Mesenchymal stem cell (in vitro differentiated cells and primary cell): ENCODE measurements around the gene P4HA2.

Experiments used
- DNase-seq: peaks from one replicate; pipeline ENCODE4 v3.0.0-alpha.2; 2013
- H2AFZ ChIP-seq: one replicate; pipeline ENCODE4 v1.6.1; 2013; ENCODE audit warnings: low read depth, mild to moderate bottlenecking, control low read depth, inconsistent platforms, low read length, moderate library complexity
- H2AK5ac ChIP-seq: 2 replicates; pipeline ENCODE4 v1.6.1; 2013; ENCODE audit warnings: low read length, moderate library complexity, mild to moderate bottlenecking, inconsistent platforms; ENCODE audit not compliant: severe bottlenecking
- H2BK120ac ChIP-seq: one replicate; pipeline ENCODE4 v1.6.1; 2013; ENCODE audit warnings: low read depth, mild to moderate bottlenecking, inconsistent platforms, low read length, moderate library complexity
- H2BK12ac ChIP-seq, 2 experiments: one replicate each; pipeline ENCODE4 v1.6.1; 2013; ENCODE audit warnings: inconsistent platforms in 2 of 2, low read length in 2 of 2, mild to moderate bottlenecking in 2 of 2, moderate library complexity in 2 of 2, control low read depth in 1 of 2
- H2BK15ac ChIP-seq: one replicate; pipeline ENCODE4 v1.6.1; 2013; ENCODE audit warnings: mild to moderate bottlenecking, low read depth, inconsistent platforms; ENCODE audit not compliant: poor library complexity, severe bottlenecking
- H2BK5ac ChIP-seq: 2 replicates; pipeline ENCODE4 v1.6.1; 2013; ENCODE audit warnings: low read depth, mild to moderate bottlenecking, low read length, control low read depth, inconsistent platforms; ENCODE audit not compliant: poor library complexity, severe bottlenecking
- H3K14ac ChIP-seq, 2 experiments: one replicate each; pipeline ENCODE4 v1.6.1; 2013; ENCODE audit warnings: inconsistent platforms in 2 of 2, low read length in 2 of 2, control low read depth in 1 of 2, mild to moderate bottlenecking in 1 of 2, moderate library complexity in 1 of 2
- H3K18ac ChIP-seq, 2 experiments: one replicate each; pipeline ENCODE4 v1.6.1; 2013; ENCODE audit warnings: inconsistent platforms in 2 of 2, low read length in 2 of 2, control low read depth in 1 of 2, low read depth in 1 of 2, mild to moderate bottlenecking in 1 of 2
- H3K23ac ChIP-seq, 2 experiments: one replicate each; pipeline ENCODE4 v1.6.1; 2013; ENCODE audit warnings: inconsistent platforms in 2 of 2, low read length in 2 of 2, mild to moderate bottlenecking in 2 of 2, moderate library complexity in 2 of 2, control low read depth in 1 of 2
- H3K27ac ChIP-seq: 2 replicates; pipeline ENCODE4 v1.5.1; 2013; ENCODE audit warnings: mild to moderate bottlenecking, moderate library complexity, low read length, control low read depth, inconsistent platforms; ENCODE audit not compliant: poor library complexity, severe bottlenecking
- H3K27me3 ChIP-seq, 2 experiments: 2 replicates each; pipeline versions ENCODE4 v1.6.1 to v1.7.0; 2013; ENCODE audit warnings: low read length in 2 of 2, mild to moderate bottlenecking in 2 of 2, moderate library complexity in 2 of 2, control low read depth in 1 of 2, inconsistent platforms in 1 of 2; ENCODE audit not compliant: control insufficient read depth in 1 of 2, insufficient read depth in 1 of 2
- H3K36me3 ChIP-seq, 2 experiments: 2 replicates each; pipeline versions ENCODE4 v1.6.1 to v1.7.0; 2013; ENCODE audit warnings: low read length in 2 of 2, control low read depth in 1 of 2, inconsistent platforms in 1 of 2, low read depth in 1 of 2, mild to moderate bottlenecking in 1 of 2; ENCODE audit not compliant: insufficient read depth in 2 of 2, control insufficient read depth in 1 of 2
- H3K4ac ChIP-seq, 2 experiments: one replicate each; pipeline ENCODE4 v1.6.1; 2013; ENCODE audit warnings: inconsistent platforms in 2 of 2, low read length in 2 of 2, mild to moderate bottlenecking in 2 of 2, moderate library complexity in 2 of 2, control low read depth in 1 of 2, low read depth in 1 of 2
- H3K4me1 ChIP-seq: 2 replicates; pipeline ENCODE4 v1.6.1; 2013; ENCODE audit warnings: low read depth, low read length, control low read depth; ENCODE audit not compliant: control insufficient read depth, insufficient read depth
- H3K4me2 ChIP-seq: 2 replicates; pipeline ENCODE4 v1.6.1; 2013; ENCODE audit warnings: low read length, mild to moderate bottlenecking, inconsistent platforms; ENCODE audit not compliant: poor library complexity, severe bottlenecking
- H3K4me3 ChIP-seq, 2 experiments: 2 replicates each; pipeline versions ENCODE4 v1.5.1 to v1.7.0; 2013; ENCODE audit warnings: low read length in 2 of 2, mild to moderate bottlenecking in 2 of 2, control low read depth in 1 of 2, low read depth in 1 of 2; ENCODE audit not compliant: insufficient read depth in 1 of 2
- H3K79me1 ChIP-seq: replicated peaks from 2 replicates; pipeline ENCODE4 v1.6.1; 2013; ENCODE audit warnings: mild to moderate bottlenecking, control low read depth, low read length, inconsistent platforms; ENCODE audit not compliant: poor library complexity, severe bottlenecking
- H3K9ac ChIP-seq: 2 replicates; pipeline ENCODE4 v1.7.0; 2013; ENCODE audit warnings: mild to moderate bottlenecking, low read length, moderate library complexity
- H3K9me3 ChIP-seq: 2 replicates; pipeline ENCODE4 v1.7.0; 2013; ENCODE audit warnings: mild to moderate bottlenecking, low read length; ENCODE audit not compliant: control insufficient read depth
- H4K8ac ChIP-seq: one replicate; pipeline ENCODE4 v1.6.1; 2013; ENCODE audit warnings: inconsistent platforms, mild to moderate bottlenecking, low read length, moderate library complexity
- H4K91ac ChIP-seq: one replicate; pipeline ENCODE4 v1.6.1; 2013; ENCODE audit warnings: mild to moderate bottlenecking, low read length, inconsistent platforms
- WGBS: methylation state at CpG from one replicate; pipeline ENCODE4 v1.1.7; 2013; ENCODE audit warnings: mixed read lengths; 5-methylcytosine and 5-hydroxymethylcytosine counted together

P4HA2 gene

DNA sequence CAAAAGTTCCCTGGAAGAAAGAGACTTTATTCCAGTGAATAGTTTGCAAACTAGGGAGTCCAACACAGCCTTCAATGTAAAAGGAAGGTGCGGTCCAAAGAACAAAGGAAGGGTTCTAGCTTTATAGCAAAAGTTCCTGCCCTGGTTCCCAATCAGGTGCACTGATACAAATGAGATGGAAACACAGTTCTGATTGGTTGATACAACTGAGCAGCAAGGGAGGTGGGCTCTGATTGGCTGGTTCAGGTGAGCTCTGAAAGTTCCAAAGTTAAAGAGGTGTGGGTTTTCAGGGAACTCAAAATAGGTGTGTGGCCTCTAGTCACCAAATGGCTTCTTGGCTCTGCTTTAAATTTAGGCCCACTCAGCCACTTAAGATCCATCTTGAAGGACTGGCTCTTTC, 43.1 kb downstream of the P4HA2 start:
- 100% methylated on average over 1 of the region's 1 CpG for WGBS
- no peak overlapping the region for H3K4me3 ChIP-seq

GRCh38 chr5:132183723-132184122, 43.9 kb downstream of the P4HA2 start:
- H3K27ac ChIP-seq = no peak overlapping the region
- no peaks in the 10 kb centered on the region for H3K79me1 ChIP-seq
- WGBS = 93% methylated on average over 2 of the region's 2 CpGs
- H2AK5ac ChIP-seq = no peak overlapping the region
- H2BK5ac ChIP-seq = no peak overlapping the region
- peak; percentile 21 for DNase-seq
- H3K14ac ChIP-seq = no peak overlapping the region
- H3K4me1 ChIP-seq = no peaks in the 10 kb centered on the region
- no peak overlapping the region for H2BK15ac ChIP-seq
- no peak overlapping the region for H2AFZ ChIP-seq
- H3K9ac ChIP-seq = no peak overlapping the region
- no peak overlapping the region for H3K18ac ChIP-seq
- no peak overlapping the region for H3K23ac ChIP-seq
- no peaks in the 10 kb centered on the region for H3K9me3 ChIP-seq
- no peaks in the 10 kb centered on the region for H3K27me3 ChIP-seq
- no peak overlapping the region for H3K4ac ChIP-seq
- H2BK120ac ChIP-seq = no peak overlapping the region
- H3K36me3 ChIP-seq = peaks cover 0 to 4% of the 10 kb centered on the region in 2 experiments
- H4K91ac ChIP-seq = no peak overlapping the region
- no peak overlapping the region for H2BK12ac ChIP-seq
- no peak overlapping the region for H3K4me3 ChIP-seq
- H4K8ac ChIP-seq = no peak overlapping the region
- no peak overlapping the region for H3K4me2 ChIP-seq

More for the DNA sequence above, 43.1 kb downstream of the P4HA2 start:
- Histone ChIP-seq H2BK120ac (no peak overlapping the region), H4K91ac (no peak overlapping the region), H3K4me1 (no peaks in the 10 kb centered on the region), H3K4me2 (no peak overlapping the region), H3K27me3 (no peaks in the 10 kb centered on the region), H3K14ac (no peak overlapping the region), H3K18ac (no peak overlapping the region), H3K4ac (no peak overlapping the region), H3K36me3 (peaks cover 0 to 4% of the 10 kb centered on the region in 2 experiments), H2AK5ac (no peak overlapping the region), H2BK12ac (no peak overlapping the region), H3K79me1 (no peaks in the 10 kb centered on the region), H3K23ac (no peak overlapping the region), H2BK5ac (no peak overlapping the region), H4K8ac (no peak overlapping the region), H3K27ac (no peak overlapping the region), H2AFZ (no peak overlapping the region), H3K9ac (no peak overlapping the region), H2BK15ac (no peak overlapping the region), H3K9me3 (no peaks in the 10 kb centered on the region)
- no peak for DNase-seq

DNA sequence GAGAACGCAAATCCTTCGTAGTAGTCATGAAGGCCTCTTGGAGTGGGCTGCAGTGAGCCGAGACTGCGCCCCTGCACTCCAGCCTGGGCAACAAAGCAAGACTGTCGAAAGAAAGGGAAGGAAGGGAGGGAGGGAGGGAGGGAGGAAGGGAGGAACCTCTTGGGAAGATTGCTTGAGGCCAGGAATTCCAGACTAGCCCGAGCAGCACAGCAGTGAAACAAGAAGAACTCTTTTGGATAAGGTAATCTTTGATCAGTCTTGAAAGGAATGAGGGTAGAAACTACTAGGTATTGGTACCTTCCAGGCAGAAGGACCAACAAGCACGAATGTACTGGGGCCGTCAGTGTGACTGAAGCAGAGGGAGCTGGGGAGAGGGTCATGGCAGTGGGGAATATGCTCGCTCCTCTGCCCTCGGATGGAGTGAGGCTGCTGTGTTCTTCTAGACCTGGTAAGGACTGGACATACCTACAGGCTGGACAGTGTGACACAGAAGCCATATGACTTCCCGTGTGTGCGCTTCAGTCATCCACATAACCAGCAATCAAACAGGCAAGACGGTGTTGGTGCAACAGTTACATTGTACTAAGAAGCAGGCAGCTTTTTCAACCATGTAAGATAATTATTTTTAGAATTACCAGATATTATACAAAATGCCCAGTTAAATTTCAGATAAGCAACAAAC, 45.2 kb downstream of the P4HA2 start:
- Histone ChIP-seq H4K8ac (no peak overlapping the region), H3K79me1 (no peaks in the 10 kb centered on the region), H2BK15ac (no peak overlapping the region), H3K23ac (no peak overlapping the region), H3K14ac (no peak overlapping the region), H3K9me3 (no peaks in the 10 kb centered on the region), H3K4me1 (no peaks in the 10 kb centered on the region), H3K18ac (no peak overlapping the region), H2BK120ac (no peak overlapping the region), H4K91ac (no peak overlapping the region), H3K4ac (no peak overlapping the region), H3K4me2 (no peak overlapping the region), H3K4me3 (peak overlapping the region in 1 of 2 experiments; percentile 13), H3K9ac (peak overlapping the region; percentile 53), H3K36me3 (peaks cover 0 to 4% of the 10 kb centered on the region in 2 experiments), H2BK12ac (no peak overlapping the region), H2BK5ac (no peak overlapping the region), H3K27me3 (no peaks in the 10 kb centered on the region), H2AFZ (no peak overlapping the region), H3K27ac (no peak overlapping the region), H2AK5ac (no peak overlapping the region)
- DNase-seq = no peak
- WGBS = 92% methylated on average over 10 of the region's 13 CpGs

- no peaks in the 10 kb centered on the region for H3K27me3 ChIP-seq
- no peak overlapping the region for H3K14ac ChIP-seq
- no peak overlapping the region for H2AK5ac ChIP-seq
- no peak overlapping the region for H3K27ac ChIP-seq
- no peak overlapping the region for H2BK5ac ChIP-seq
- no peak overlapping the region for H3K4me2 ChIP-seq
- H2BK12ac ChIP-seq = no peak overlapping the region
- no peak overlapping the region for H3K23ac ChIP-seq
- no peak overlapping the region for H2BK120ac ChIP-seq
- no peaks in the 10 kb centered on the region for H3K36me3 ChIP-seq
- H2BK15ac ChIP-seq = no peak overlapping the region
- no peaks in the 10 kb centered on the region for H3K79me1 ChIP-seq
- H4K91ac ChIP-seq = no peak overlapping the region
- H2AFZ ChIP-seq = no peak overlapping the region
- DNase-seq = no peak
- H3K9ac ChIP-seq = no peak overlapping the region
- no peak overlapping the region for H4K8ac ChIP-seq
- no peaks in the 10 kb centered on the region for H3K9me3 ChIP-seq
- no peak overlapping the region for H3K4ac ChIP-seq
- H3K4me3 ChIP-seq = no peak overlapping the region
- H3K18ac ChIP-seq = no peak overlapping the region
- peaks cover 4% of the 10 kb centered on the region for H3K4me1 ChIP-seq
- 96% methylated on average over 20 of the region's 20 CpGs for WGBS
Measured at GRCh38 chr5:132181011-132181629, 46.5 kb downstream of the P4HA2 start.
